OCI-LY1 (cell line): Measurements from ENCODE around the gene CTCF.

Experiments used
- H2AFZ ChIP-seq: fragments of 200-600 bp; sonication (generic), shearing (Covaris generic); 2 replicates; pipeline ENCODE4 v1.6.0; 2014; ENCODE audit warnings: antibody characterized with exemption, mild to moderate bottlenecking, low read length
- H3F3A ChIP-seq: fragments of 200-600 bp; sonication (generic), shearing (Covaris generic); 2 replicates; pipeline ENCODE4 v1.6.0; 2014; ENCODE audit warnings: mild to moderate bottlenecking, antibody characterized with exemption, low read length, moderate library complexity; ENCODE audit not compliant: insufficient read depth
- H3K27ac ChIP-seq: fragments of 200-600 bp; sonication (generic); 2 replicates; pipeline ENCODE4 v1.5.1; 2014; ENCODE audit warnings: low read length, mixed run types, mild to moderate bottlenecking, low read depth; ENCODE audit not compliant: poor library complexity, severe bottlenecking
- H3K27me3 ChIP-seq: fragments of 200-600 bp; sonication (generic); 2 replicates; pipeline ENCODE4 v1.6.0; 2014; ENCODE audit warnings: antibody characterized with exemption, mild to moderate bottlenecking, low read length, moderate library complexity; ENCODE audit not compliant: insufficient read depth
- H3K36me3 ChIP-seq: fragments of 200-600 bp; sonication (generic); 2 replicates; pipeline ENCODE4 v1.6.1; 2014; ENCODE audit warnings: mild to moderate bottlenecking, antibody characterized with exemption, low read length, moderate library complexity, mixed read lengths; ENCODE audit not compliant: insufficient read depth
- H3K4me1 ChIP-seq: fragments of 200-600 bp; sonication (generic); 2 replicates; pipeline ENCODE4 v1.5.1; 2014; ENCODE audit warnings: mild to moderate bottlenecking, low read length, moderate library complexity; ENCODE audit not compliant: insufficient read depth, severe bottlenecking
- H3K4me2 ChIP-seq: fragments of 200-600 bp; sonication (generic), shearing (Covaris generic); 2 replicates; pipeline ENCODE4 v1.6.1; 2014; ENCODE audit warnings: low read length
- H3K4me3 ChIP-seq: fragments of 200-600 bp; sonication (generic); 2 replicates; pipeline ENCODE4 v1.5.1; 2014; ENCODE audit warnings: low read length, low read depth, mild to moderate bottlenecking, mixed read lengths; ENCODE audit not compliant: poor library complexity, severe bottlenecking
- H3K79me2 ChIP-seq: fragments of 200-600 bp; shearing (Covaris generic); 2 replicates; pipeline ENCODE4 v1.6.1; 2016; ENCODE audit warnings: mixed run types, low read length, mixed read lengths; ENCODE audit not compliant: insufficient read depth
- H3K9ac ChIP-seq: fragments of 200-600 bp; sonication (generic), shearing (Covaris generic); 2 replicates; pipeline ENCODE4 v1.6.1; 2014; ENCODE audit warnings: mild to moderate bottlenecking, low read length, mixed read lengths
- H3K9me2 ChIP-seq: fragments of 200-600 bp; sonication (generic), shearing (Covaris generic); 2 replicates; pipeline ENCODE4 v1.6.1; 2014; ENCODE audit warnings: low read depth, mild to moderate bottlenecking, low read length, mixed read lengths
- H3K9me3 ChIP-seq: fragments of 200-600 bp; shearing (Covaris generic); 2 replicates; pipeline ENCODE4 v1.6.1; 2014; ENCODE audit warnings: low read length, mixed read lengths
- H4K20me1 ChIP-seq: fragments of 200-600 bp; sonication (generic), shearing (Covaris generic); 2 replicates; pipeline ENCODE4 v1.6.0; 2016; ENCODE audit warnings: mild to moderate bottlenecking, low read length; ENCODE audit not compliant: insufficient read depth
- EZH2 ChIP-seq: fragments of 200-600 bp; sonication (generic), shearing (Covaris generic); IDR thresholded peaks from 2 replicates; pipeline ENCODE4 v1.8.0; 2017; ENCODE audit warnings: borderline replicate concordance, mixed run types, mild to moderate bottlenecking, antibody characterized with exemption, low read length, moderate library complexity, mixed read lengths
- TF ChIP-seq, protein P1 (sequence below): fragments of 200-600 bp; sonication (generic), shearing (Covaris generic); IDR thresholded peaks from 2 replicates; pipeline ENCODE4 v1.5.1; 2017; ENCODE audit warnings: mild to moderate bottlenecking, antibody characterized with exemption, low read length, moderate library complexity, mixed read lengths

CTCF gene

GRCh38 chr16:67658849-67659674 is 96.7 kb downstream of the CTCF start:
- H3K9ac ChIP-seq = peak overlapping the region; percentile 80
- no peaks in the 10 kb centered on the region for H3K27me3 ChIP-seq
- H3K4me3 ChIP-seq = peak overlapping the region; percentile 81
- H3K9me2 ChIP-seq = no peaks in the 10 kb centered on the region
- peaks cover 24% of the 10 kb centered on the region for H3K4me1 ChIP-seq
- H3K79me2 ChIP-seq = no peaks in the 10 kb centered on the region
- H3F3A ChIP-seq = no peaks in the 10 kb centered on the region
- peaks cover 56% of the 10 kb centered on the region; the same call in 1 of the 2 replicates for H3K36me3 ChIP-seq
- peak overlapping the region; percentile 82 for H3K4me2 ChIP-seq
- no peak overlapping the region for H2AFZ ChIP-seq
- no peaks in the 10 kb centered on the region for H4K20me1 ChIP-seq
- no peak for TF ChIP-seq EZH2
- TF ChIP-seq, protein P1, sequence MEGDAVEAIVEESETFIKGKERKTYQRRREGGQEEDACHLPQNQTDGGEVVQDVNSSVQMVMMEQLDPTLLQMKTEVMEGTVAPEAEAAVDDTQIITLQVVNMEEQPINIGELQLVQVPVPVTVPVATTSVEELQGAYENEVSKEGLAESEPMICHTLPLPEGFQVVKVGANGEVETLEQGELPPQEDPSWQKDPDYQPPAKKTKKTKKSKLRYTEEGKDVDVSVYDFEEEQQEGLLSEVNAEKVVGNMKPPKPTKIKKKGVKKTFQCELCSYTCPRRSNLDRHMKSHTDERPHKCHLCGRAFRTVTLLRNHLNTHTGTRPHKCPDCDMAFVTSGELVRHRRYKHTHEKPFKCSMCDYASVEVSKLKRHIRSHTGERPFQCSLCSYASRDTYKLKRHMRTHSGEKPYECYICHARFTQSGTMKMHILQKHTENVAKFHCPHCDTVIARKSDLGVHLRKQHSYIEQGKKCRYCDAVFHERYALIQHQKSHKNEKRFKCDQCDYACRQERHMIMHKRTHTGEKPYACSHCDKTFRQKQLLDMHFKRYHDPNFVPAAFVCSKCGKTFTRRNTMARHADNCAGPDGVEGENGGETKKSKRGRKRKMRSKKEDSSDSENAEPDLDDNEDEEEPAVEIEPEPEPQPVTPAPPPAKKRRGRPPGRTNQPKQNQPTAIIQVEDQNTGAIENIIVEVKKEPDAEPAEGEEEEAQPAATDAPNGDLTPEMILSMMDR = no peak
- no peak overlapping the region for H3K27ac ChIP-seq
- H3K9me3 ChIP-seq = no peaks in the 10 kb centered on the region

DNA sequence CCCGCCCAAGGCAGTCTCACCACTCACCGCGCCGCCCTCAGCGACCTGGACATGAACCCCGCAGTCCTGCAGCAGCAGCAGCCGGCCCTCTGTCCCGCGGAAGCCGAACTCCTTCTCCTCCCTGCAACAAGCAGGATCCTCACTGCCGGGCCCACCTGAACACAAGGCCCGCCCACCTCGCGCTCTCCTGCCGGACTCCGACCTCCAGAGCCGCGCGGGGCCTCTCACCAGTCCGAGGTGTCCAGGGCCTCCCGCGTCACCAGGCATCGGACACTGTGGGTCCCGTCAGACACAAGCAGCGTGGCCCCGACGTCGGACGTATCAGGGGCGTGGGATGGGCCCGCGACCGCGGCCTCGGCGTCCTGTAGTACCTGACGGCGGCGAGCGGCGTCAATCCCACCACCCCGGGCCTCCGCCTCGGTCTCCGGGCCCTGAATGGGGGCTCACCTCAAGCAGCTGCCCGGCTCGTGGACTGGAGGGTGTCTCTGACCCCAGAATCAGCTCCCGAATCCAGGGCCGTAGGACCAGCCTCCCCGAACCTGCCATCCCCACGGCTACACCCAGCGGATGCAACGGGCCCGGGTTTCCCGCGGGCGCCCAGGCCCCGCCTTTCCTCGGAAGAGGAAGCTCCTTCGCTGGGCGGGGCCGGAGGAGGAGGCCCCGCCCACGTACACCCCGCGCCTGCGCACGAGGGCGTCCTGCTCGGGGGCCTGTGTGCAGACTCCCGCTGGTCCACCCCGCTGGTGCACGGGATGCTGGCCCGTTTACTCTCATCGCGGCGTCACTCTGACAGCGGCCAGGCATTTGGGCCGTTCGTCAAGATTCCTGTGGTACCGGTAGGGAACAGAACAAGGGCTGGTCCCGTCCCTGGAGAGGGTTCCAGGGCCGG is 97.6 kb downstream of the CTCF start, which contains the start of gene ACD:
Gene ACD (minus strand): TSS at position 586 of the 889 bp plus-strand sequence. CDS start 40 bp downstream, at position 546.
- no peaks in the 10 kb centered on the region for H3K9me2 ChIP-seq
- peak within 1 kb of the TSS; percentile 82 for H3K4me2 ChIP-seq
- H3K27ac ChIP-seq = peak within 1 kb of the TSS; percentile 80
- peaks cover 48% of the 10 kb centered on the region; the same call in 1 of the 2 replicates for H3K36me3 ChIP-seq
- no peak within 1 kb of the TSS for H2AFZ ChIP-seq
- peaks cover 24% of the 10 kb centered on the region for H3K4me1 ChIP-seq
- H3K9ac ChIP-seq = peak within 1 kb of the TSS; percentile 80
- TF ChIP-seq EZH2 = no peak
- TF ChIP-seq, protein P1 = no peak
- H3K79me2 ChIP-seq = no peaks in the 10 kb centered on the region
- no peaks in the 10 kb centered on the region for H3F3A ChIP-seq
- no peaks in the 10 kb centered on the region for H4K20me1 ChIP-seq
- peak within 1 kb of the TSS; percentile 81 for H3K4me3 ChIP-seq
- H3K9me3 ChIP-seq = no peaks in the 10 kb centered on the region
- no peaks in the 10 kb centered on the region for H3K27me3 ChIP-seq

DNA sequence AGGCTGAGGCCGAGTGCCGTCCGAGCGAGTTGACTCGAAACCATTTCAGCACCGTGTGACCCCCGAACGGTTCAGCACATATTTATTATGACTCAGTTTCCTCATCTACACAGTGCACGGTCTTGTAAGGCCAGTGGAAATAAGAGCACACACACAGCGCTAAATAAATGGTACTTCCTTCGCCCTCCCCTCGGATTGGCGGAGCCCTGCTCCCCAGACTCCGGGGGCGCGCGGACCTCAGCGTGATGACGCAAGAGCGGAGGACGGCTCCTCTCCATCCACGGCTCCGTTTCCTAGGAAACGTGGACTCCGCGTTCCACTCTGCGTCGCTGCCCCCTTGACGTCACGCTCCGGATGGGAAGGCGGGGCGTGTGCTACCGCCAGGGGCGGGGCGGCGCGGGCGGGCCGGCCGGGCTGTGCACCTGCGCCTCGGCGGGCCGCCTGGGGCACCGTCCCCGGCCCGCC is 98.3 kb downstream of the CTCF start, which contains the start of gene PARD6A:
Gene PARD6A (plus strand): TSS at position 397 of the 465 bp plus-strand sequence. CDS start 79 bp downstream, outside the sequence.
- no peaks in the 10 kb centered on the region for H3K9me3 ChIP-seq
- H3K36me3 ChIP-seq = peaks cover 41% of the 10 kb centered on the region; the same call in 1 of the 2 replicates
- H3K27ac ChIP-seq = peak within 1 kb of the TSS; percentile 80
- TF ChIP-seq, protein P1 = no peak
- no peak for TF ChIP-seq EZH2
- H3K27me3 ChIP-seq = no peaks in the 10 kb centered on the region
- peak within 1 kb of the TSS; percentile 81 for H3K4me3 ChIP-seq
- peak within 1 kb of the TSS; percentile 82 for H3K4me2 ChIP-seq
- H3K4me1 ChIP-seq = peaks cover 26% of the 10 kb centered on the region
- H4K20me1 ChIP-seq = no peaks in the 10 kb centered on the region
- H3K9ac ChIP-seq = peak within 1 kb of the TSS; percentile 80
- no peaks in the 10 kb centered on the region for H3F3A ChIP-seq
- no peak within 1 kb of the TSS for H2AFZ ChIP-seq
- no peaks in the 10 kb centered on the region for H3K79me2 ChIP-seq
- no peaks in the 10 kb centered on the region for H3K9me2 ChIP-seq
